ENCODE data around the gene ABI3. TPM values are rescaled to one million over a fixed set of nuclear protein-coding genes. Genes with fewer than 3 reads are reported as not detected.
"Not testable (repeated sequence)": the region's sequence is repeated elsewhere in the genome, so short reads cannot be mapped to it uniquely, and the experiment has no call there.

The ABI3 gene
- total RNA-seq, 1 donor from 2014 or later: 4.9 TPM

- Histone ChIP-seq H3K4me1 (peaks cover 18% of the 10 kb centered on the region), H3K9me3 (replicated peaks) (no peaks in the 10 kb centered on the region), H3K27me3 (ENCODE audit: low read depth) (no peaks in the 10 kb centered on the region), H3K36me3 (no peaks in the 10 kb centered on the region), H3K4me3 (peak overlapping the region; percentile 66), H3K27ac (replicated peaks) (peak overlapping the region; percentile 88)
- no peak for TF ChIP-seq CTCF (IDR thresholded peaks at IDR 0.05; ENCODE audit: borderline replicate concordance)
- no peak for DNase-seq
- intact Hi-C loops (cut with micrococcal nuclease): no loop called here
These were observed 49.1 kb downstream of the ABI3 start for GRCh38 chr17:49259663-49260010.

GRCh38 chr17:49260011-49260816 lies 49.7 kb downstream of the ABI3 start:
- intact Hi-C loops (cut with micrococcal nuclease): no loop called here
- Histone ChIP-seq H3K4me1 (peaks cover 18% of the 10 kb centered on the region), H3K4me3 (peak overlapping the region; percentile 66), H3K27me3 (ENCODE audit: low read depth) (no peaks in the 10 kb centered on the region), H3K9me3 (replicated peaks) (no peaks in the 10 kb centered on the region), H3K27ac (replicated peaks) (peak overlapping the region; percentile 88), H3K36me3 (no peaks in the 10 kb centered on the region)
- peak; percentile 68 for DNase-seq
- TF ChIP-seq CTCF (IDR thresholded peaks at IDR 0.05; ENCODE audit: borderline replicate concordance): no peak

GRCh38 chr17:49260817-49261291 lies 50.3 kb downstream of the ABI3 start:
- H3K27me3 ChIP-seq (ENCODE audit: low read depth): no peaks in the 10 kb centered on the region
- intact Hi-C loops (cut with micrococcal nuclease): no loop called here
- H3K36me3 ChIP-seq: no peaks in the 10 kb centered on the region
- no peak for TF ChIP-seq CTCF (IDR thresholded peaks at IDR 0.05; ENCODE audit: borderline replicate concordance)
- no peak for DNase-seq
- H3K4me3 ChIP-seq: peak overlapping the region; percentile 66
- peaks cover 18% of the 10 kb centered on the region for H3K4me1 ChIP-seq
- peak overlapping the region; percentile 88 for H3K27ac ChIP-seq (replicated peaks)
- no peaks in the 10 kb centered on the region for H3K9me3 ChIP-seq (replicated peaks)

- H3K9me3 ChIP-seq (replicated peaks); H3K27me3 ChIP-seq (ENCODE audit: low read depth); H3K36me3 ChIP-seq; intact Hi-C loops (cut with micrococcal nuclease); DNase-seq; H3K27ac ChIP-seq (replicated peaks); H3K4me3 ChIP-seq: not testable (repeated sequence)
- H3K4me1 ChIP-seq: peaks cover 18% of the 10 kb centered on the region
These were observed 51.0 kb downstream of the ABI3 start for GRCh38 chr17:49261540-49261939.

- no peaks in the 10 kb centered on the region for H3K27me3 ChIP-seq (ENCODE audit: low read depth)
- no peak overlapping the region for H3K27ac ChIP-seq (replicated peaks)
- DNase-seq: no peak
- TF ChIP-seq CTCF (IDR thresholded peaks at IDR 0.05; ENCODE audit: borderline replicate concordance): no peak
- no peaks in the 10 kb centered on the region for H3K4me1 ChIP-seq
- intact Hi-C loops (cut with micrococcal nuclease): no loop called here
- no peaks in the 10 kb centered on the region for H3K9me3 ChIP-seq (replicated peaks)
- no peak overlapping the region for H3K4me3 ChIP-seq
- no peaks in the 10 kb centered on the region for H3K36me3 ChIP-seq
These were observed 55.7 kb downstream of the ABI3 start for GRCh38 chr17:49266233-49266632.

GRCh38 chr17:49267912-49268311 lies 57.4 kb downstream of the ABI3 start:
- H3K27ac ChIP-seq (replicated peaks): no peak overlapping the region
- intact Hi-C loops (cut with micrococcal nuclease): no loop called here
- H3K9me3 ChIP-seq (replicated peaks): no peaks in the 10 kb centered on the region
- H3K4me1 ChIP-seq: no peaks in the 10 kb centered on the region
- H3K4me3 ChIP-seq: no peak overlapping the region
- TF ChIP-seq CTCF (IDR thresholded peaks at IDR 0.05; ENCODE audit: borderline replicate concordance): no peak
- no peak for DNase-seq
- no peaks in the 10 kb centered on the region for H3K36me3 ChIP-seq
- no peaks in the 10 kb centered on the region for H3K27me3 ChIP-seq (ENCODE audit: low read depth)

Measured in left ventricle myocardium inferior (tissue), 1 donor.